Stimulated activated CD4-positive, alpha-beta T cell treated with anti-CD3 and anti-CD28 coated beads, Interleukin-1b, Interleukin-23, amount 100 ng/mL, for 1 hour (primary cell): ENCODE measurements around the gene TPK1.

Experiments
- DNase-seq, 2 donors: peaks; one replicate each; pipeline ENCODE4 v3.0.0-alpha.2; 2020; ENCODE audit warnings: low read depth in 2 of 2

The TPK1 gene

DNA sequence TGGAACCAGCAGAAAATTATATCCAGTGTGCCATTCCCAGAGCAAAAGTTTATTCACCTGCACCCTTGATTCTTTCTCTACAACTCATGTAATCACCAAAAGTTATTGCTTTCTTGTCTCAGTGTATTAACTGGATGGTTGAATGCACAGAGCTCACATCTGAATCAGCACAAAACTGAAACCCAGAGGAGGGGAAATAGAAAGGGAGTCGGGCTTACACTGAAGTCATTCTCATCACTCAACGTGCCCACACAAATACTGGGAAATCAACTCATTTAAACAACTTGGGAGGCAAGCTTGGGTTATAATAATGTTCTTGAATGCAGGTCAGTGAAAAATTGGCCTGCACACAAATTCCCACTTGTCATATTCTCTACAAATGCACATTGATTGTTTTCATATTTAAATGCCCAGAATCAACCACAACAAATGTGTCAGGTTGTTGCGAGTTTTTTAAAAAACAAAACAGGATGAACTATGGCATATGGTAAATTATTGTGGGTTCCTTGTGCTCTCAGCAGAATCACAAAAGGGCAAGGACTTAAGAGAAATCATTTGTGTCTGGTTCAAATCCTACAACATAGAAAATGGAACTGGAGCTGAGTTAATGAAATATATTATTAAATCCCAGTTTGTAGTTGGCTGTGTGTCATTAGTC is 306.5 kb downstream of the TPK1 start:
- DNase-seq = no peak

DNA sequence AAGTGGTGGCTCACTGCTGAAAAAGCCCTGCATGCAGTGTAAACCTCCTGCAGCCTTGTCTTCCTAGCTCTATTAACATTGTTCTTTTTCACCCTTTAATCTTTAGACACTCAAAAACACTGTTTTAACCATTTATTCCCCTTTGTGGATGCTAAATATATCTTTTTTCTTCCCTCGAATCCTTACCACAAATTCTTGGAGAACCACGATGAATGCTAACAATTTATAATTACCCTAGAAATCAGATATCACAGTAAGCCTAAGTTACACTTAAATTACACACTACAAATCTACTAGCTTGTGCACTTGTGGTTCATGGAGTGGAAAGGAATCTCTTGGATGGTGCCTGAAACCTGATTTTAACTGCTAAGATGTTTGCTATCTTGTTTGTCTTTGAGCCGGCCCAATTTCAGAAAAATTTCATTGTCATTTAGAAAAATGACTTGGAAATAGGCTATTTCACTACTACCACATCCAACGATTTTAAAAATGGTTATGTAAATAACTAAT is 307.3 kb downstream of the TPK1 start:
- no peak for DNase-seq

DNA sequence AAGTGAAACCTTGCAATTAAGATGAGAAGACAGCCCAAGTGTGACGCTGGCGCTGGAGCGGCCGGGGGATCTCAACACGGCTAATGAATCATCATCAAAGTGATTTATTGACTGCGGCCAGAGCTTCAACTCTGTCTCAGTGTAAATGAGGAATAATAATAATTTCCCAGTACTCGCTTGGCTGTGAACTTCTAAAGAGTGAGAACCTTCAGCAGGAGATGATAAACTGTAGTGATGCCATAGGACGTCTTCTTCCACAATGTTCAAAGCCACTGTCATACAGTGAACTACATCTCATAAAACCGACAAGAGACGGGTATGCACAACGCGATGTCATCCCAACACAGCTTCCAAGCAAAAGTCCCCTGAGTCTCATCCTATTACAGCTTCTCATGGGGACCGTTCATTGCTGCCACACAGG is 308.8 kb downstream of the TPK1 start:
- no peak for DNase-seq

DNA sequence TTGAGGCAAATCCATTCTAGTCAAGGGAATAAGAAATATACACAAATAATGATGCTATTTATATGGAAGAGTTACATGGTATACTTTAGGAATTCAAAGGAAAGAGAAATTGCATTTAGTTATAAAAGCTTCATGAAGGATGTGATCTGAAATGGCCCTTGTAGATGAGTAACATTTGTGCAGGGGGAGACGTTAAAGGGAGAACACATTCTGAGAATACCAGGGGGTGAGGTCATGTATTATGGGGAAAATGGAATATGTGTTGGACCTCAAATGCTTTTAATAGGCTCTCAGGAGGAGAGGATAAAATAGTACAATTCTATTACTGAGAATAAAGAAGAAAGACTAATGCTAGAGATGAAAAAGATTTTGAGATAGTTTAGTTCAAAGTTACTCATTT is 309.9 kb downstream of the TPK1 start:
- DNase-seq = no peak

DNA sequence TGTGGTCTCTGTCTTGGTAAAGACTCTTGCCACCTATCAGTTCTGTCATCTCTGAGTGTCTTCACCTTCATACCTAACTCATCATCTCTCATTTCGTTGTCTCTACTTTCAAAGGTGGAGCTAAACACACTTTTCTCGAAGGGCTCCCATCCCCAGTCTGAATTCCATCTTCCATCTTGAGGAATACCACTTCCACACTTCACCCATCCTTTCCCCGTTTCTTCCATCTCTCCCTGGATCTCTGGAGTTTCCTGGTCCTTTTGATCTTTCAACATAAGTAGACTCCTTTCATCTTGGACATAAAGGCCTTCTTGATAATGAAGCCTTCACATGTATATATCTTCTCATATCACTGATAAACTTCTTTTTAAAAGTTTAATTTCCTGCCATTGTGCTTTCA is 311.6 kb downstream of the TPK1 start:
- no peak for DNase-seq

DNA sequence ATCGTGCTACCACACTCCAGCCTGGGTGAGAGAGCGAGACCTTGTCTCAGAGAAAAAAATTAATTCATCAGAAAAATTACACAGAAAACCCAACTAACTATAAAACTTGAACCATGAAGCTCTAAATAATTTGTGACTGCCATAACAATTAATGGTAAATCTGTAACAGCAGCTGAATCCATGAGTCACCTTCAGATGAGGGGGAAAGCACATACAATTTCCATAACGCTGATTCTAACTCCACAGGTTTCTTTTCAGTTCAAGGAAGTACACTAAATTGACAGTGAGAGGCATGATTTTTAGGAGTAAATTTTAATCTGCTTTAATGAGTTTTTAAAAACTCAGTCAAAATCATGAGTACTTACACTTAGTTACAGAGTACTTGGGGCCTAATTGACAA is 312.2 kb downstream of the TPK1 start:
- no peak for DNase-seq

DNA sequence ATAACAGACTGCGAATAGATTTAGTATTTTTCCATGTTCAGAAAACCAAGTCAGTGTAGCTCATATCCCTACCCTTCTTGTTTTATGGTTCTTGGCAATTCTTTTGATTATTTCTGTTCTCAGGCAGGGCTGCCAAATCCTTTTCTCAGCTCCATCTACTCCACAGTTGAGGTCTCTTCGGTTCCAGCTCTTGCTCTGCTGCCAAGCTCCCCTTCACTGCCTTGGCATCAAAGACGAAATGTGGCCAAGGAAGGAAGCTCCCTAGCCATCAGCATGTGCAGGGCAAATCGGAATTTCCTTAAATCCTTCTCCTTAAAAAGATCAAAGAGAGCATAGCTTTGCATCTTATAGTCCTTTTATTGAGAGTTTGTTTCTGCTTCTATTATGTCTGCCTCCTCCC is 315.9 kb downstream of the TPK1 start:
- DNase-seq = no peak

DNA sequence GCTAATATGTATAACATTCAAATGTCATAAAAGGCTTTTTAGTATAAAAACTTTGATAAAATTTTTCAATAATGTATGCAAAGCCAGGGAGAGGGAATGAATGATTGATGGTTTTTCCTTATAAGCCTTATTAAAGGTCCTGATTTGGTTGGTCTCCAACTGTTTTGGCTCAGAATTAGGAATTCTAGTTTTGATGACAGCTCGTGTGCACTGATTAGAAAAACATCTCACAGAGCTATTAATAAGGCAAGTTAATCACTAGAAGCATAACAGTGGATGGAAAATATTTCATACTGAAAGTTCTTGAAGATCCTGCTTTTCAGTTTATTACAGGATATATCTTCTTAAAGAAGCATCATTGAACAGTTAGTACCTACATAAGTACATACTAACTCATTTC is 317.5 kb downstream of the TPK1 start:
- DNase-seq = no peak

DNA sequence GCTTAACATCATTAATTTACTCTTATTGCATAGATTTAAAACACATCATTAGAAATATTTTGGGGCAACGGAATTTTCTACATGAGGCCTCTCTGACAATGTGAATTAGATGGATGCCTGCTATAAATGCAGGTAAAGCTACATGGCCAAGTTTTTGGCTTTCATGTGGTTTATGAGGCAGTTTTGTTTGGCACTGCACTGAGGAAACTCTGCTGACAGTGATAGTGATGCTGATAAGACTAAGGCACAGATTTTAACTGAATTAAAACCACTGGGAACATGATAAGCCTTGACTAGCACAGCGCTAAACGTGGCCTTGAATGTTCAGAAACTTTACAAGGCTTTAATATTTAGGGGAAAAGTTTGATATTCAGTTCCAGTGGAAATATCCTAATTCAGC is 318.1 kb downstream of the TPK1 start:
- no peak for DNase-seq

DNA sequence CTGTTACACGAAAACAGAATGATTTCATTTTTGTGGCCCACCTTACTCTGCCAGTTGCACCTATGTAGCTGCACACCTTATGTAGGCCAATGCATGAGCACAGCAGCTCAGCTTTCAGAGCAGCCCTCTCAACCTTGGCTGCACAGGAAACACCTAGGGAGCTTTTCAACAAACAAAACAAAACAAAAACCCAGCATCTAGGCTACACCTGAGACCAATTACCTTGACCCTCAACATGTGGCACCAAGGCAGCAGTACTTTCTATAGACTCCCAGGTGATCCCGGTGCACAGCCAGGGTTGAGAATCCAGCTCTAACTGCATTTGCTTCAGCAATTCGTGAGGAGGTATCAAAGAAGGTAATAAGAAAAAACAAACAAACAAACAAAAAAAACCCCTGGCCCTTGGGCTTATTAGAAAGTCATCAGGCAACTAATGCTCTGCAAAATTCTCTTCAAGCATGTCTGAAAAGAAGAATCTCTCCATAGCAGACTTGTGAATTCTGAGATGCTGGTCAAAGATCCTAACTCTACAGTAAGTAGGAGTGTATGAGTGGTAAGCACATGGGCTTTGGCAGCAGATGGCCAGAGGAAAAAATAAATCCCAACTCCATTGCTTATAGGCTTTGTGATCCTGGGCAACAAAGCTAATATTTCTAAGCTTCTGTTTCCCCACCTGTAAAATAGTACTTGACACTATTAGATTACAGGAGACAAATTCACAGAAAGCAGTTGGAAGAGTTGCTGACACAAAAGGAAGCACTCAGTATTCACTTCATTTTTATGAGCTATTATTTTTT is 318.9 kb downstream of the TPK1 start:
- DNase-seq = no peak

DNA sequence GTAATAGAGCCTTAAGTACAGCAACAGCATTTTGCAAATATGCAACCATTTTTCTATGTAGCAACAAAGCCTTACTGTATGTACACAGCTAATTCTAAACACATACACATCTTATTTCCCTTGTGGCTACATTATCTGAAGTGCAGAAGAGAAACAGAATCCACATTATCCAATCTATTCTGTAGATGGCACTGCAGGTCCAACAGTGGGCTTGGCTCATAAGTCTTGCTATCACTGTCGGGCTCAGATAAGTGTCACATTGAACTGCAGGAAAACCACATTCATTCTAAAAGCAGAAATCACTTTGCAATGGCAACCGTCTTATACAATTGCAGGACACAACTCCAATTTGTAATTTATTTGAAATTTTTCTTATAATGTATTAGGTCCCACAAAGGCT is 322.5 kb downstream of the TPK1 start:
- DNase-seq = no peak

DNA sequence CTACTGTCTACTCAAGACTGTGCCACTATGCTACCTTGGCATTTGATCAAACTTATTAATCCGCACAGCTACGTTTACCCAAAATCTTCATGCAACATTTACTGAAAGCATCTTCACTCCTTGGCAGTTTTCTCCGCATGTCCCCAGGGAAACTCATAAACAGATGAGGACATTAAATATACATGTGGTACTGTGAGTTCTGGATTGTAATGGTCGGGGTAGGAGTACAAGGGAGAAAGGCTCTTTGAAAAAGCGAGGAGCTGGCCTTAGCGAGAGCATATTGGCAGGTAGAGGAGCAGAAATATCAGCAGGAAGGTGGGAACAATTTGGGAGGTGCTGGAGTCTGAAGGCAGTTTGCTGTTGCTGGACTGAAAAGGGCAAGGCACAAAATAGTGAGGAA is 325.2 kb downstream of the TPK1 start:
- no peak for DNase-seq

DNA sequence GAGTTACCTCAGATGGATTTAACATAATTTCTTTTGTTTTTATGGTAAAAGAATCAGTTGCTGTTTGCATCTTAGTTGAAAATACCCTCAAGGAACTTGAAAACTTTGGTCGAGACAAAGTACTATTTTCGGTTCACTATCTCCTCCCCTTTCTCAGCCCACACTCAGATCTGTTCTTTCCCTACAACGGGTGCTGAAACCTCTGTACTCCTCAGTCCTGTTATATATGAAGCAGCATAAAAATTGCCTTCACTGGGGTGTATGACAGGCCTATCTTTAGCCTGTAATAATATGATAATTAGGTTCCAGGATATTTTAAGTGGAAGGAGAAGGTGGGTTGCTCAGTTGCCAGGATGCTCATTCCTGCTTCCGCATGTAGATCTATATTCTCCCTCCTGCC is 327.2 kb downstream of the TPK1 start:
- no peak for DNase-seq

DNA sequence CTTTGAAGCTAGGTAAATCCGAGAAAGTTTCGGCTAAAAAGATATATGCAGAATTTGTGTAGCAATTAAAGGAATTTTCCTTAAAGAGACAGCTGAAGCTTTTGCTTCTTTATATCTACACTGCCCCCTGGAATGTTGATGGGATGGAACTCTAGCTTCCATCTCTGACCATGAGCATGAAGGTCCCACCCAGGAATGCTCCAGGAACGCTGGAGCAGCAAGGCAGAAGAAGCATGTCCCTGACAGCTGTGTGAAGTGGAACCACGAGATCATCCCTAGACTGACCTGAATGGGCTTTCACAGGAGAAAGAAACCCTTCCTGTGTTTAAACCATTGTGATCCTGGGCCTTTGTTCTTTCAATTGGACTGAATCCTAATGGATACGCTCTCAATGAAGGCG is 332.6 kb downstream of the TPK1 start:
- no peak for DNase-seq

DNA sequence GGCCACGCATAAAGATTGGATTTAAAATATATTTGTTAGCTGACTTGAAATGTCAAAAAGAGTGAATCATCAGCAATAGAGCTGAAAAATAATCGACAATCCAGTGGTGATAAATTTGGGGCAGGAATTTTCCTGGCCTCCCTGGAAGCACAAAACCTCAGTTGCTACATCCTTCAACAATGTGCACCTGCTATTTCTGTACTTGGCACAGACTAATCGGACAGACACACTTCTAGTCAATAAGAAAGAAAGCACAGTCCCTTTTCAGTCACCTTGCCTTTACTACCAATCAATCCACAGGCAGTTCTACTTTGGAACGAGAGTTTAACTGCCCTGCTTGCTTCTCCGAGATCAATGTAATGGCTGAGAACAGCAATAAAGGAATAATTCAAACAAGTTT is 335.6 kb downstream of the TPK1 start:
- no peak for DNase-seq

DNA sequence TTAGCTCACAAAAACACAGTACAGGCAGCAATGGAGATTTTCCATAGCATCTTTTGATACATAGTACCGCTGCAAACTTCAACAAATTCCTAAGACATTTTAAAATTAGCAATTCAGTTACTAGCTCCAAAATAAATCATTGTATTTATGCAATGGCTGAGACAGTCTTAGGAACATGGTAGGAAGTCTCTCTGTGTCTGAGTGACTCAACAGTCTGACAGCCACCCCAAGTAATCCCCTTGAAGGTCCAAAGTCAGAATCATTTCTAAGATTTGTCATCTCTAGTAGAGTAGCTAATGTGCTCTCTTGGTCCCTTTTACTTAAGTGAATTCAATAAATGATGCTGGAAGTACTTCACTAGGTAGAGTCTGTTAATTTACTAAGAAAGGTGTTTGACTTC is 338.6 kb downstream of the TPK1 start:
- no peak for DNase-seq

DNA sequence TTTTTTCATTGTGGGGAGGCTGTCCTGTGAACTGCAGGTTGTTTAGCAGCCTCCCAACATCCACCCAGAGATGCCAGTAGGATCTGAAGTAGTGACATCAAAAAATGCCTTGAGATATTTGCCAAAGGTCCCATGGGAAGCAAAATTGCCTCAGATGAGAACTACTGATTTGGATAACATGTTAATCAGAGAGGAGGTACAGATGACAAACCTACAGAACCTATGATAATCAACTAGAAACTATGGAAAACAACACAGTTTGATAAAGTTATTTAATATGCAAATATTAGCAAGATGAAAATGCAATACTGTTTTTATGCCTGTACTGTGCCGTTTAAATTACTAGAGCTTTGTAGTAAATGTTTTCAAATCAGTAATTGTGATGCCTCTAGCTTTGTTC is 341.5 kb downstream of the TPK1 start:
- no peak for DNase-seq

DNA sequence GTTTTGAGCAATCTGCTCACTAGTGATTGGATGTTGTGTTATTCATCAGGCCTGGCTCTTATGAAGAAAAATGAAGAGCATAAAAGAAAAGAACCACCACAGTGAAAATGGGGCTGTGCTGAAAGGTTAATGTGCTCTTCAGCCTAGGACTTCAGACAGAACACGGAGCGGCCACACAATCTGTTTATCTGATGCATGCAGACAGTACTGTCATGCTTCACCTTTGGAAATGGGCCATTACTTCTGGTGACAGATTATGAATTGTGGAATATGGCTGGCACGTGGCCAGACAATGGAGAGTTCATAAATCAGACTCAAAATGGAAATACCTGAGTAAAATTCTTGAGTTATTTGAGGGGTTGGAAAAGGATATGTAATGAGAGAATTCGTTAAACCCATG is 346.3 kb downstream of the TPK1 start:
- DNase-seq = no peak

DNA sequence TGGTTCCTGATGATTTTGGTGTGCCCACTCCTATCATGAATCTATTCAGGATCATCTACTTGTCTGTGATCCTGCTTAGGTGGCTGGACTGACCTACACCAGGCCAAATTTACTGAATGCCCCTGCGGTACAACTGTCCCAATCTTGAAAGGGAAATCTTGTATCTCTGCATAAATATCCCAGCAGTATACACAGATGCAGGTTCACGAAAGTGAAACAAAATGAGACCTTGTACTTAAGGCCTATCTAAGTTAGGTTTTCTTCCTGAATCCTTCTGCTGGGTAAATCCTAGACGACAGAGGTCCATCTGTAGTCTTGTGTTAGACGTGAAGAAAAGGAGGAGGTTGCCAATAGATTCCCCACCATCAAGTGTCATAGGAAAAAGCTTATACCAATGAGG is 346.9 kb downstream of the TPK1 start:
- no peak for DNase-seq

DNA sequence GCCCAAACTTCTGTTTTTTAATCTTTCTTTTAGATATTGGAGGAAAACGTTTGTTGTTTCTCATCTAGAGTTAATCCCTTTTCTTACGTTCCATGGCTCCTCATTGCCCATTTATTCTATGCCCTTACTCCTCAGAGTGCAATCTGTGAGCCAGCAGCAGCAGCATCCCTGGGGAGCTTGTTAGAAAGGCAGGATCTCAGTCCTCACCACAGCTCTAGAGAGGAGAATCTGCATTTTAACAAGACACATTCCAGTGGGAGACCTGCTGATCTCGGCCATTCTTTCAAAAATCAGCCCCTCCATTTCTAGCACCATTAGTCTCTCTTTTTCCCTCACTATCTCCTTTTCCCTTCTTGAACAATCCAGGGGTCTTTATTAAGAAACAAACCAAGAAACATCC is 348.0 kb downstream of the TPK1 start:
- no peak for DNase-seq

DNA sequence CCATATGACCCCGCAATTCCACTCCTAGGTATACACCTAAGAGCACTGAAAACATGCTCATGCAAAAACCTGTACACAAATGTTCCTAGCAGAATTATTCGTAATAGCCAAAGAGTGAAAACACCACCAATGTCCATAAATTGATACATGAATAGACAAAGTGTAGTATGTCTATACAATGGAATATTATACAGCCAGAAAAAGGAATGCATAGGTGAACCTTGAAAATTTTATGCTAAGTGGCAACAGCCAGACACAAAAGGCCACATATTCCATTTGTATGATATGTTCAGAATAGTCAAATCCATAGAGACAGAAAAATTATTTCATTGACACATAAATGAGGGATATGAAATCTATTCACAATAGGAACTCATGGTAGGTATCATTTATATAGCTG is 351.4 kb downstream of the TPK1 start:
- DNase-seq = no peak

DNA sequence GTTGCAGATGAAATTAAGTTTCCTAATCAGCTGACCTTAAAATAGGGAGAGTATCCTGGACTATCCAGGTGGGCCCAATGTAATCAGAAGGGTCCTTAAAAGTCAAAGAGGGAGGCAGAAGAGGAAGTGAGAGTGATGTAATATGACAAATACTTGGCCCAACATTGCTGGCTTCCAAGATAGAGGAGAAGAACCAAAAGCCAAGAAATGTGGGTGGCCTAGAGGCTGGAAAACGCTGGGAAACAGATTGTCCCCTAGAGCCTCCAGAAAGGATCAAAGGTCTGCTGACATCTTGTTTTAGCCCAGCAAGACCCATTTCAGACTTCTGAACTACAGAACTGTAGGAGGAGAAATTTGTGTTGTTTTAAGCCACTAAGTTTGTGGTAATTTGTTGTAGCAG is 352.7 kb downstream of the TPK1 start:
- no peak for DNase-seq

DNA sequence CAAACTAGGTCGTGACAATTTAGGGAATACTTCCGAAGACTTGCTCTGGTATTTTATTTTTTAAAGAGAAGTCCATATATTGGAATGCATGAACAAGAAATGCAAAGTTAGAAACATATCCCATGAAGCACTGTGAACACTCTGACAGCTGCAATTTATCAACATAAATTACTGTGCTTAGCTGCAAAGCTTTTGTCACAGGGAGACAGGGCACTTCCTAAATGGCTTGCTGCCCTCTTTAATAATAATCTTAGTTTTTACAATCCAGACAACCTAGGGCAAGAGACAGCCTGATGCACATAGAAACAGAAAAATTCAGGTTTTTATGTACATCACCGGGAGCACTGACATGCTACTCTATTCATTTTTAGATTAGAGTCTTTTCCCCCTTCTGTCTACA is 354.0 kb downstream of the TPK1 start:
- DNase-seq = no peak

DNA sequence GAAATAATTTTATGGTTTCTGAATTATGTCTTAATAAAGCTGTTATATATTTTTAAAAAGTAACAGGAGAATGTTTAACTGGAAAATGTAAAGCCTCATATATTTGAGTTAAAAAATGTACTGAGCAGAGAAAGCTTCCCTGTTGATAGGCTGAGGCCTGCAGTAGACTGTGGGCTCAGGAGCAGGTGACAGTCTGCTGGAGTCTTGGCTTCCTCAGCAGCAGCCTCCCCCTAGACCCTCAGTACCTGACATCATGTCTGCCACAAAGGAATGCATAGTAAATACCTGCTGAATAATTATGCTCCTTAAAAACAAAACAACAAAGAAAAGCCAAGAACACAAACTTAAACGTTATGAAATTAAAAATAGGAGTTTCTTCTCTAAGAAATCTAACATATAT is 358.5 kb downstream of the TPK1 start:
- no peak for DNase-seq
